ENCODE measurements around the gene APLP2. TPM values are rescaled to one million over a fixed set of nuclear protein-coding genes. Genes with fewer than 3 reads are reported as not detected.

The APLP2 gene
- total and polyA plus RNA-seq, 2 donors (not counting 1 experiment from before 2014, with no cell fraction given): 409 to 508 TPM

DNA sequence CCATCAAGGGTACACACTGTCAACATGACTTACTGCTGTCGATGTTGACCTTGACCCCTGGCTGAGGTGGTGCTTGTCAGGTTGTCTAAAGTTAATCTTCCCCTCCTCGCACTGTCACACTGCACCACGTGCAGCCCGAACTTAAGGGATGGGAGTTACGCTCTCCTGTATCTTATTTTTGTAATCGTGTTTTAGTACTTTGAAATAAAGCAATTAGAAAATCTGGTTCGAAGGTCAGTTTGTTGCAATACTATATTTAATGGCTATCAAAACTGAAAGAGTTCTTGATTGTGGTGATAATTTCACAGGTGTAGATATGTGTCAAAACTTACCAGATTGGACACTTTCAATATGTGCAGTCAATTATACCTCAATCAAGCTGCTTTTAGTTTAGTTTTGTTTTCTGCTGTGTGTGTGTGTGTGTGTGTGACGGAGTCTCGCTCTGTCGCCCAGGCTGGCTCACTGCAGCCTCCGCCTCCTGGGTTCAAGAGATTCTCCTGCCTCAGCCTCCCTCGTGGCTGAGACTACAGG lies 79.2 kb downstream of the APLP2 start:
- no peak for DNase-seq (ENCODE audit: low read depth in 2 of 2)
- Histone ChIP-seq H3K27ac (ENCODE audit: insufficient read depth, low read length) (no peak overlapping the region), H3K4me3 (replicated peaks in 1 of 4; ENCODE audit: control extremely low read depth in 1 of 4, insufficient read depth in 1 of 4, low read depth in 3 of 4, low read length in 4 of 4) (no peak overlapping the region), H2AFZ (ENCODE audit: low read length) (no peak overlapping the region), H3K36me3 (ENCODE audit: control insufficient read depth, insufficient read depth, low read length) (peaks cover 2% of the 10 kb centered on the region), H3K4me2 (ENCODE audit: extremely low read depth, insufficient read depth, low read length) (no peak overlapping the region), H3K9ac (ENCODE audit: insufficient read depth, low read length) (no peak overlapping the region), H3K27me3 (ENCODE audit: control insufficient read depth, insufficient read depth, low read length) (no peaks in the 10 kb centered on the region), H4K20me1 (ENCODE audit: control insufficient read depth, extremely low read depth, insufficient read depth, low read length) (no peaks in the 10 kb centered on the region), H3K4me1 (ENCODE audit: control insufficient read depth, extremely low read depth, insufficient read depth, low read length) (peaks cover 2% of the 10 kb centered on the region), H3K79me2 (ENCODE audit: control insufficient read depth, insufficient read depth, low read length) (no peaks in the 10 kb centered on the region), H3K9me3 (ENCODE audit: control insufficient read depth, insufficient read depth, low read depth, low read length) (no peaks in the 10 kb centered on the region)
- TF ChIP-seq, protein P1, sequence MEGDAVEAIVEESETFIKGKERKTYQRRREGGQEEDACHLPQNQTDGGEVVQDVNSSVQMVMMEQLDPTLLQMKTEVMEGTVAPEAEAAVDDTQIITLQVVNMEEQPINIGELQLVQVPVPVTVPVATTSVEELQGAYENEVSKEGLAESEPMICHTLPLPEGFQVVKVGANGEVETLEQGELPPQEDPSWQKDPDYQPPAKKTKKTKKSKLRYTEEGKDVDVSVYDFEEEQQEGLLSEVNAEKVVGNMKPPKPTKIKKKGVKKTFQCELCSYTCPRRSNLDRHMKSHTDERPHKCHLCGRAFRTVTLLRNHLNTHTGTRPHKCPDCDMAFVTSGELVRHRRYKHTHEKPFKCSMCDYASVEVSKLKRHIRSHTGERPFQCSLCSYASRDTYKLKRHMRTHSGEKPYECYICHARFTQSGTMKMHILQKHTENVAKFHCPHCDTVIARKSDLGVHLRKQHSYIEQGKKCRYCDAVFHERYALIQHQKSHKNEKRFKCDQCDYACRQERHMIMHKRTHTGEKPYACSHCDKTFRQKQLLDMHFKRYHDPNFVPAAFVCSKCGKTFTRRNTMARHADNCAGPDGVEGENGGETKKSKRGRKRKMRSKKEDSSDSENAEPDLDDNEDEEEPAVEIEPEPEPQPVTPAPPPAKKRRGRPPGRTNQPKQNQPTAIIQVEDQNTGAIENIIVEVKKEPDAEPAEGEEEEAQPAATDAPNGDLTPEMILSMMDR (conservative IDR thresholded peaks at IDR 0.05 in 1 of 2, IDR thresholded peaks at IDR 0.05 in 1 of 2; ENCODE audit: low read depth in 1 of 2, low read length in 2 of 2): no peak
- no peak for TF ChIP-seq EZH2 (IDR thresholded peaks at IDR 0.05; ENCODE audit: low read length, missing control alignments)

DNA sequence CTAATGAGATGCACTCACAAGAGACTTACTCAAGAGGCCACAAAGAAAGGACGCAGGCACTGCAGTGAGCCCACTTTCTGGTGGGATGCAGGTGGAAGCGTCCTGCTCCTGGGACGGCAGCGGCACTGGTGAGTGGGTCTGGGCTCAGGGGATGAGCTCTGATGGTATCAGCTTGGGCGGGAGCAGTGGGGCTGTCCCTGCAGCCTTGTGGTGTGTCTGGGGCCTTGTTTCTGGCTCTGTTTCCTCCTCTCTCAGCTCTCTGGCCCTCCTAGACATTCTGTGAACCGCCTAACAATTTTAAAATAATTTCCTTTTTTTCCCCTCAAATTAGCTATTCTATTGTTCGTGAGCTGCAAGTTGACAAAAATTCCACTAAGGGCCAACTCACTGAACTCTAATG lies 81.1 kb downstream of the APLP2 start:
- TF ChIP-seq, protein P1 (conservative IDR thresholded peaks at IDR 0.05 in 1 of 2, IDR thresholded peaks at IDR 0.05 in 1 of 2; ENCODE audit: low read depth in 1 of 2, low read length in 2 of 2): no peak
- no peak for TF ChIP-seq EZH2 (IDR thresholded peaks at IDR 0.05; ENCODE audit: low read length, missing control alignments)
- no peaks in the 10 kb centered on the region for H3K27me3 ChIP-seq (ENCODE audit: control insufficient read depth, insufficient read depth, low read length)
- no peaks in the 10 kb centered on the region for H4K20me1 ChIP-seq (ENCODE audit: control insufficient read depth, extremely low read depth, insufficient read depth, low read length)
- no peaks in the 10 kb centered on the region for H3K79me2 ChIP-seq (ENCODE audit: control insufficient read depth, insufficient read depth, low read length)
- no peak overlapping the region for H3K4me3 ChIP-seq (replicated peaks in 1 of 4; ENCODE audit: control extremely low read depth in 1 of 4, insufficient read depth in 1 of 4, low read depth in 3 of 4, low read length in 4 of 4)
- no peak overlapping the region for H3K4me2 ChIP-seq (ENCODE audit: extremely low read depth, insufficient read depth, low read length)
- H3K27ac ChIP-seq (ENCODE audit: insufficient read depth, low read length): no peak overlapping the region
- H3K9me3 ChIP-seq (ENCODE audit: control insufficient read depth, insufficient read depth, low read depth, low read length): no peaks in the 10 kb centered on the region
- peaks cover 2% of the 10 kb centered on the region for H3K4me1 ChIP-seq (ENCODE audit: control insufficient read depth, extremely low read depth, insufficient read depth, low read length)
- no peak for DNase-seq (ENCODE audit: low read depth in 2 of 2)
- no peaks in the 10 kb centered on the region for H3K36me3 ChIP-seq (ENCODE audit: control insufficient read depth, insufficient read depth, low read length)
- no peak overlapping the region for H3K9ac ChIP-seq (ENCODE audit: insufficient read depth, low read length)
- H2AFZ ChIP-seq (ENCODE audit: low read length): no peak overlapping the region

DNA sequence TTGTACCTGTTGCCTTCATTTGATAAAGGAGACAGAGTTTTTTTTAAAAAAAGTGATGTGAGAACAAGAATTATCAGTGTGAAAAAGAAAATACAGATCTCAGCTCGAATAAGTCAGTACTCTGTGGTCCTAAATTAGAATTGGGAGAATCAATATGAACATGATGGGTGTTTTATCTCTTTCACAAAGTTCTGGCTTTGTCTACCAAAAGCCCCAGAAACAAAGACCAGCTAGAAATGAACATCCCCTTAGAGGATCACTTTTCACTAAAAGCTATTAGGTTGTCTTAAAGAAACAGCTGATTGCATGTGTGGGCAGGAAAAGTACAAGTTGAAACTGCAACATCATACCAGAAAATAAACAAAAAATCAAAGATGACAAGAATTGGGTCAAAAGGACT lies 81.5 kb downstream of the APLP2 start:
- Histone ChIP-seq H3K4me3 (replicated peaks in 1 of 4; ENCODE audit: control extremely low read depth in 1 of 4, insufficient read depth in 1 of 4, low read depth in 3 of 4, low read length in 4 of 4) (no peak overlapping the region), H2AFZ (ENCODE audit: low read length) (no peak overlapping the region), H3K27me3 (ENCODE audit: control insufficient read depth, insufficient read depth, low read length) (no peaks in the 10 kb centered on the region), H4K20me1 (ENCODE audit: control insufficient read depth, extremely low read depth, insufficient read depth, low read length) (no peaks in the 10 kb centered on the region), H3K4me2 (ENCODE audit: extremely low read depth, insufficient read depth, low read length) (no peak overlapping the region), H3K4me1 (ENCODE audit: control insufficient read depth, extremely low read depth, insufficient read depth, low read length) (peaks cover 2% of the 10 kb centered on the region), H3K9ac (ENCODE audit: insufficient read depth, low read length) (no peak overlapping the region), H3K36me3 (ENCODE audit: control insufficient read depth, insufficient read depth, low read length) (no peaks in the 10 kb centered on the region), H3K9me3 (ENCODE audit: control insufficient read depth, insufficient read depth, low read depth, low read length) (no peaks in the 10 kb centered on the region), H3K27ac (ENCODE audit: insufficient read depth, low read length) (no peak overlapping the region), H3K79me2 (ENCODE audit: control insufficient read depth, insufficient read depth, low read length) (no peaks in the 10 kb centered on the region)
- TF ChIP-seq, protein P1 (conservative IDR thresholded peaks at IDR 0.05 in 1 of 2, IDR thresholded peaks at IDR 0.05 in 1 of 2; ENCODE audit: low read depth in 1 of 2, low read length in 2 of 2): no peak
- TF ChIP-seq EZH2 (IDR thresholded peaks at IDR 0.05; ENCODE audit: low read length, missing control alignments): no peak
- DNase-seq (ENCODE audit: low read depth in 2 of 2): no peak
